GM21825 (cell line): ENCODE results near the gene ARVCF.

Experiments
- ATAC-seq: cut with Tn5 transposase; IDR thresholded peaks from one replicate; pipeline ENCODE4 v1.9.1; 2021; ENCODE audit warnings: mild to moderate bottlenecking, moderate library complexity; ENCODE audit not compliant: unreplicated experiment

ARVCF gene

GRCh38 chr22:20016734-20017621 lies at the start of gene ARVCF:
Gene ARVCF, minus strand, starts transcription at chr22:20016823. Its CDS starts 26,029 bp downstream, at chr22:19990794.
- ATAC-seq, result peak; percentile 44

DNA sequence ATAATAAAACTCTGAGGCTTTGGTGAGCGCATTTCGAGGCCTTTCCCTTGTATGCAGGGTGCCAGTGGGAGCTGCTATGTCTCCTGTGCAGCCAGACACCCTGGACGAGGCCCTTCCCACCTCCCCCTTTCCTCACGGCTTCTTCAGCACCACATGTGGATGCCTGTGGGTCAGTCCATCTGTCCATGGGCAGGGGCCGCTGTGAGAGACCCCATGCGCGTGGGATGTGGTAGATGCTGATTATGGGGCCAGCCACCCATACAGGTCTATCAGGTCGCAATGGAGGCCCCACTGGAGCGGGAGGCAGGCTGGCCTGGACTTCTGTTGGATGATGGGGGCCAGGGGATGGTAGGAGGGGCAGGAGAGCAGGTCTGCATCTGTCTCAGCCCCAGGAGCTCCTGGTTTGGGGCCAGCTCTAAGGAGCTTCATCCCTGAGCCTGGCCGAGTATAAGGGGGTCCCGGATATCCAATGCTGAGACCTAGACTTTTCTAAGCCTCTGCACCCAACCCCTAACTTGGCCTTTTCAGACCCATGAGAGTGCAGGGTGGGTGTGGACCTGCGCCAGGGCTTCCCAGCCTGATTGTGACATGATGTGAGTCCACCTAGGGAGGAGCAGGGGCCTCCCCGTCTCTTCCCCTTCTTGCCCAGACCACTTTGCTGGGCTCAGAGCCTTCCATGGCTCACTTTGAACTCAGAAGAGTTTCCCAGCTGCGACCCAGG lies 49.4 kb upstream of the ARVCF start:
- no peak for ATAC-seq

DNA sequence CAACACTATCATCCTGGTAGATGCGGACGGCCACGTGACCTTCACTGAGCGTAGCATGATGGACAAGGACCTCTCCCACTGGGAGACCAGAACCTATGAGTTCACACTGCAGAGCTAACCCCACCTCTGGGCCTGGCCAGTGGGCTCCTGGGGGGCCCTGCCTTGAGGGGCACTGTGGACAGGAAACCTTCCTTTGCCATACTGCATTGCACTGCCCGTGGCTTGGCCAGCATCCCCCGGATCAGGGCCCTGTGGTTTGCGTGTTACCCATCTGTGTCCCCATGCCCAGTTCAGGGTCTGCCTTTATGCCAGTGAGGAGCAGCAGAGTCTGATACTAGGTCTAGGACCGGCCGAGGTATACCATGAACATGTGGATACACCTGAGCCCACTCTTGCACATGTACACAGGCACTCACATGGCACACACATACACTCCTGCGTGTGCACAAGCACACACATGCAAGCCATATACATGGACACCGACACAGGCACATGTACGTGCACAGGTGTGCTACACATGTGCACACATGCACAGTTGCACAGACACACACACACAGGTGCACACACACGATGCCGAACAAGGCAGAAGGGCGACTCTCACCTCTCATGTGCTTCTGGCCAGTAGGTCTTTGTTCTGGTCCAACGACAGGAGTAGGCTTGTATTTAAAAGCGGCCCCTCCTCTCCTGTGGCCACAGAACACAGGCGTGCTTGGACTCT lies 48.1 kb upstream of the ARVCF start:
- ATAC-seq, result no peak

GRCh38 chr22:20064140-20064480 lies 47.5 kb upstream of the ARVCF start:
- ATAC-seq, result no peak

- ATAC-seq, result no peak
Measured at GRCh38 chr22:20063271-20064139, 46.9 kb upstream of the ARVCF start.

DNA sequence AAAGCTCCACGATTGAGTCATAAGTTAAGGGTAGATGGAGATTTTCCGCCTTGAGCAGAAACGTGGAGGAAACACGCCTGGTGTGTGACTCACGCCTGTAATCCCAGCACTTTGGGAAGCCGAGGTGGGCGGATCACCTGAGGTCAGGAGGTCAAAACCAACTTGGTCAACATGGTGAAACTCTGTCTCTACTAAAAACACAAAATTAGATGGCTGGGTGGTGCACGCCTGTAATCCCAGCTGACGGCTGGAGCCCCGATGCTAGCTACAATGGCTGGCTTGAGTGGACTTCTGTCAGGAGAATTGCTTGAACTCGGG lies 46.1 kb upstream of the ARVCF start:
- ATAC-seq, result no peak

GRCh38 chr22:20062043-20062765 lies 45.6 kb upstream of the ARVCF start:
- ATAC-seq, result no peak

GRCh38 chr22:20061481-20061861 lies 44.8 kb upstream of the ARVCF start:
- ATAC-seq, result no peak

GRCh38 chr22:20060700-20061480 lies 44.3 kb upstream of the ARVCF start:
- ATAC-seq, result no peak

DNA sequence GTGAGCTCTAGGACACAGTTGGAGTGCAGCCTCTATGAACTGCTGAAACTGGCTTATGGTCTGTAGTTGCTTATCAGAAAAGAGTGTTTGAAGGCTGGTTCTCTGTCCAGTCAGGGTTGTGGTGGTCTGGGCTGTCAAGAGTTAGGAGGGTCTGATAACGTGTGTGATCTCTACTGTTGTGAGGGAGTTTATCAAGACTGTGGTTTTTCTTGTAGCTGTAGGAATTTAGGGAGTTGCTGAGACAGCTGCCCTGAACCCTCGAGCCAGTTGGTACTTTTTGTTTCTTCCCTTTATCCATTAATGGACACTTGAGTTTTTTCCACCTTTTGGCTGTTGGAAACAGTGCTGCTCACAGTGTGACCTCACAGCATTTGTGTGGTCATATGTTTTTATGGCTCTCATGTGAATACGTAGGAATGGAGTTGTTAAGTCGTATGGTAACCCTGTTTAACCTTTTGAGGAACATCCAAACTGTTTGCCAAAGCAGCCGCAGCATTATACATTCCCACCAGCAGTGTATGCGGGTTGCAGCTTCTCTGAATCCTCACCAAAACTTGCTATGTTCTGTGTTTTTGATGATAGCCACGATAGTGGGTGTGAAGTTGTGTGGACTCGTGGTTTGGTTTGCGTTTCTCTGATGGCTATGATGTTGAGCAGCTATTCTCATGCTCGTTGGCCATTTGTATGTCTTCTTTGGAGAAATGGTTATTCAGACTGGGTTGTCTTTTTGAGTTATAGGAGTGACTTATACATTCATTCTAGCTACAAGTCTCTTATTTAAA lies 42.6 kb upstream of the ARVCF start:
- no peak for ATAC-seq

GRCh38 chr22:20057596-20058268 lies 41.1 kb upstream of the ARVCF start:
- no peak for ATAC-seq

GRCh38 chr22:20056696-20057386 lies 40.2 kb upstream of the ARVCF start:
- no peak for ATAC-seq

DNA sequence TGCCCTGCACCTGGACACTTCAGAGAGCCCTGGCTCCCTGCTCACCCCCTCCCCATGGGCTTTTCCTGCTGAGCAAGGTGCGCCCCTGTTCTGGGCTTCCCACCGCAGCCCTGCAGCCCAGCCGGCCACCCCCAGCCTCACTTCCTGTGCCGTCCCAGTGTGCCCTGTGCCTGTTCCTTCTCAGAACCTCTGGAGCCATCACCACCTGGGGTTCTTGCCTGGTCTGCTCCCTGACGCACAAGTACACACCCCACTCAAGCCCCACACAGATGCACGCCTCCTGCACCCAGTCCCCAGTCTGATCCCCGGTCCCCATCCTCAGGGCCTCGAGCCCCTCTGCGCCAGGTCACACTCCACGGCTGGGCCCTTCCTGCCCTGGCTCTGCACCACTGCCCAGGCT lies 39.5 kb upstream of the ARVCF start:
- ATAC-seq, result no peak

- no peak for ATAC-seq
Measured at GRCh38 chr22:20055654-20056053, 39.0 kb upstream of the ARVCF start.

GRCh38 chr22:20055144-20055543 lies 38.5 kb upstream of the ARVCF start:
- no peak for ATAC-seq

- no peak for ATAC-seq
Measured at GRCh38 chr22:20054485-20054884, 37.9 kb upstream of the ARVCF start.

DNA sequence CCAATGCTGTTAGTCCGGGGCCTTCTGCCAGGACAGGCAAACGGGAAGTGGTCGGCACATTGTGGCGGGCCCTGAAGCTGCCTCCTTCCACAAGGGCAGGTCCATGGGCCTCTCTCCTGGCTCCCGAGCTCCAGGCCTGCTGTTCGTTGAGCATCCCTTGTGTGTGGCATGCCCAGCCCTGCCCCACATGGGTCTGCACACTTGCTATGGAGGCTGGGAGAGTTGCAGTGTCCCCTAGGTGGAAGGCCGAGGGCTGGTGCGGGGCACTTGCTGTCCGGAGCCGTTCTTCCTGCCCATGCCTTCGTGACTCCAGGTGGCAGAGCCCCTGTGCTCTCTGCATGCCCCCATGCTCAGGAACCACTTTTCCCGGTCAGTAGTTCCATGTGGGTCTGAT lies 37.4 kb upstream of the ARVCF start:
- ATAC-seq, result no peak
